Measurements from ENCODE around the gene FAM221A. TPM values are rescaled to one million over a fixed set of nuclear protein-coding genes. Genes with fewer than 3 reads are reported as not detected.

FAM221A gene
- total RNA-seq, 4 donors from 2014 or later = 3.2 to 12.1 (median 7.5) TPM

DNA sequence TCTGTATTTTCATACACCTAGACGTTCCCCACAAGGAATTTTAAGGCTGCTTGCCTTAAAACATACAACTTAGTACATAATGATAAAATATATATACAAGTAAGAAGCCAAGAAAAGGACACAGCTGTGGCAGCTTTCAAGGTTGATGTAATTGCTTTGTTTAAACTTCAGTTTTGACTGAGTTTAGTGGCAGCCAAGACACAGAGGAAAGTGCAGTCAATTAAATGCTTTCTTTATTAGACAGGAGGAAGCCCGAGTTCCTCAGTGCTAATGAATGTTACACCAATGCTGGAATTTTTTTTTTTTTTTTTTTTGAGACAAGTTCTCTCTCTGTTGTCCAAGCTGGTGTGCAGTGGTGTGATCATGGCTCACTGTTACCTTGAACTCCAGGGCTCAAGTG lies 18.8 kb downstream of the FAM221A start:
- H3K4me3 ChIP-seq = no peak overlapping the region
- H3K9me3 ChIP-seq = no peaks in the 10 kb centered on the region
- no peaks in the 10 kb centered on the region for H3K4me1 ChIP-seq
- H3K36me3 ChIP-seq = peaks cover 0 to 77% of the 10 kb centered on the region in 2 donors
- TF ChIP-seq POLR2AphosphoS5 (IDR thresholded peaks at IDR 0.05) = no peak
- TF ChIP-seq EP300 (IDR thresholded peaks at IDR 0.05) = no peak
- TF ChIP-seq, protein P1, sequence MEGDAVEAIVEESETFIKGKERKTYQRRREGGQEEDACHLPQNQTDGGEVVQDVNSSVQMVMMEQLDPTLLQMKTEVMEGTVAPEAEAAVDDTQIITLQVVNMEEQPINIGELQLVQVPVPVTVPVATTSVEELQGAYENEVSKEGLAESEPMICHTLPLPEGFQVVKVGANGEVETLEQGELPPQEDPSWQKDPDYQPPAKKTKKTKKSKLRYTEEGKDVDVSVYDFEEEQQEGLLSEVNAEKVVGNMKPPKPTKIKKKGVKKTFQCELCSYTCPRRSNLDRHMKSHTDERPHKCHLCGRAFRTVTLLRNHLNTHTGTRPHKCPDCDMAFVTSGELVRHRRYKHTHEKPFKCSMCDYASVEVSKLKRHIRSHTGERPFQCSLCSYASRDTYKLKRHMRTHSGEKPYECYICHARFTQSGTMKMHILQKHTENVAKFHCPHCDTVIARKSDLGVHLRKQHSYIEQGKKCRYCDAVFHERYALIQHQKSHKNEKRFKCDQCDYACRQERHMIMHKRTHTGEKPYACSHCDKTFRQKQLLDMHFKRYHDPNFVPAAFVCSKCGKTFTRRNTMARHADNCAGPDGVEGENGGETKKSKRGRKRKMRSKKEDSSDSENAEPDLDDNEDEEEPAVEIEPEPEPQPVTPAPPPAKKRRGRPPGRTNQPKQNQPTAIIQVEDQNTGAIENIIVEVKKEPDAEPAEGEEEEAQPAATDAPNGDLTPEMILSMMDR (IDR thresholded peaks at IDR 0.05) = no peak
- no peak for TF ChIP-seq POLR2A (IDR thresholded peaks at IDR 0.05)
- H3K27ac ChIP-seq = no peak overlapping the region
- H3K27me3 ChIP-seq = no peaks in the 10 kb centered on the region
- no peak for ATAC-seq
- WGBS, 2 donors (ENCODE audit: low coverage in 1 of 2) = 20 to 34% methylated on average over 2 of the region's 2 CpGs

DNA sequence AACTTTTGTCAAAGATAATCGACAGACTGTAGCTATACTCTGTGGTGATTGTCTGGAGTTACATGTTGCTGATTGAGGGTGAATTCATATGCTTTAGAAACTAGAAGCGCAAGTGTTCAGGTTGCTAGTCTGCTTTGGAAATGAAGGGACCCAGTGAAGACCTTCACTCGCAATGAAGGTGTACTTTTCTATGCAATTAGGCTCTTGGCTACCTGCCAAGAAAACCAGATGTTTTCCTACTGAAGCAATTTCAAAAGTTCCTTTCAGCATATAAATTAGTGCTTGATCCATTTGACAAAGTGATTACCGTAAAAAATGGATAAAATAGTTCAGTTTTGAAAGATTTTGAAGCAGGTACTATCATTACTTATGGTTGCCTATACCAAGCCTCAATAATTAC lies 20.0 kb downstream of the FAM221A start:
- peaks cover 0 to 77% of the 10 kb centered on the region in 2 donors for H3K36me3 ChIP-seq

DNA sequence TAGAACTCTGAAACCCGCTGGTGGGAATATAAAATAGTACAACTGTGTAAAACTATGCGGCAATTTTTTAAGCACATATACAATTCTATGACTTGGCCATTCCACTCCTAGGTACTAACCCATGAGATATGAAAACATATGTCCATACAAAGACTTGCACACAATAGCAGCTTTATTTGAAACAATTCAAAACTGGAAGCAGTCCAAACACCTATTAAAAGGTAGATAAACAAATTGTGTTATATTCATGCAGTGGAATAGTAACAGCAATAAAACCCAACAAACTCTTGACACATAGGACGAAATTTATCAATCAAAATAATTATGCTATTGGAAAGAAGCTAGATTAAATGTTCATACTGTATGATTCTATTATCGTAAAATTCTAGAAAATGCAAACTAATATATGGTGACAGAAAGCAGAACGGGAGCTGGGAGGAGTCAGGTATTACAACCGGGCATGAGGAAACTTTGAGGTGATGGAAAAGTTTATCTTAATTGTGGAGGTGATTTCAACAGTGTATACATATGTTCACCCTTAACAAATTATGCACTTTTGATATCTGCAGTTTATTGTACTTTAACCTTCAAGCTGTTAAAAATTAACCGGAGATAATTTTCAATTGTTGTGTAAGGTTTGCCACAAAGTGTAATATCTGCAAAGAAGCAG lies 29.2 kb downstream of the FAM221A start:
- TF ChIP-seq EP300 (IDR thresholded peaks at IDR 0.05) (no peak), POLR2AphosphoS5 (IDR thresholded peaks at IDR 0.05) (no peak), POLR2A (IDR thresholded peaks at IDR 0.05) (no peak)
- TF ChIP-seq, protein P1 (IDR thresholded peaks at IDR 0.05) = no peak
- H3K4me3 ChIP-seq = no peak overlapping the region
- no peak overlapping the region for H3K27ac ChIP-seq
- 79 to 84% methylated on average over 7 of the region's 7 CpGs for WGBS, 2 donors (ENCODE audit: low coverage in 1 of 2)
- H3K9me3 ChIP-seq = peaks cover 0 to 5% (median 0%) of the 10 kb centered on the region in 3 donors
- ATAC-seq = no peak
- peaks cover 0 to 19% of the 10 kb centered on the region in 2 donors for H3K36me3 ChIP-seq
- H3K4me1 ChIP-seq = no peaks in the 10 kb centered on the region
- no peaks in the 10 kb centered on the region for H3K27me3 ChIP-seq

More for the DNA sequence above, 20.0 kb downstream of the FAM221A start:
- Histone ChIP-seq H3K4me1 (no peaks in the 10 kb centered on the region), H3K27me3 (no peaks in the 10 kb centered on the region), H3K9me3 (peaks cover 0 to 1% (median 0%) of the 10 kb centered on the region in 3 donors), H3K4me3 (no peak overlapping the region), H3K27ac (no peak overlapping the region)
- ATAC-seq = no peak
- WGBS, 2 donors (ENCODE audit: low coverage in 1 of 2) = 71 to 72% methylated on average over 2 to 3 of the region's 4 CpGs
- TF ChIP-seq, protein P1 (IDR thresholded peaks at IDR 0.05) = no peak
- TF ChIP-seq POLR2A (IDR thresholded peaks at IDR 0.05) = no peak
- no peak for TF ChIP-seq POLR2AphosphoS5 (IDR thresholded peaks at IDR 0.05)
- no peak for TF ChIP-seq EP300 (IDR thresholded peaks at IDR 0.05)

DNA sequence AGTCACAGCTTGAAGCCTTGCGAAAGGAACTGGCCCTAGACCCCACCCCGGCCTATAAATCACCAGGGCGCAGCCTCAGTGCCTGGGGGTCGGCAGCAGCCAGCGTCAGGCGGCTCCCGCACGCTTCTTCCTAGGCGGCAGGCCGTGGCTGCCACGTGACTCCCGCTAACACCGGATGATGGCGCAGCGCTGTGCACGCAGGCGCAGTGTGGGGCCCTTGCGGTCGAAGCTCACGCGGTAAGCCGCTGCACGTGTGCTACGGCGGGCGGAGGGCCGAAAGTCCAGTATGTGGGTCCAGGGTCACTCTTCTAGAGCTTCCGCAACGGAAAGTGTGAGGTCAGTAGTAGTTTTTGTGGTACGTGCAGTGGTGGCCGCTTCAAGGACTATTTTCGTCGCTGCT lies 30.0 kb downstream of the FAM221A start, which contains the start of gene STK31:
TSS of gene STK31 (plus strand) at position 220 of the 400 bp plus-strand sequence. CDS start at position 287, 67 bp downstream.
- no peak within 1 kb of the TSS for H3K27ac ChIP-seq
- peaks cover 0 to 11% of the 10 kb centered on the region in 2 donors for H3K36me3 ChIP-seq
- H3K27me3 ChIP-seq = no peaks in the 10 kb centered on the region
- H3K4me3 ChIP-seq = no peak within 1 kb of the TSS
- WGBS, 2 donors (ENCODE audit: low coverage in 1 of 2) = 67 to 100% methylated on average over 1 to 3 of the region's 33 CpGs
- no peak for ATAC-seq
- TF ChIP-seq EP300 (IDR thresholded peaks at IDR 0.05) (no peak), POLR2A (IDR thresholded peaks at IDR 0.05) (no peak), POLR2AphosphoS5 (IDR thresholded peaks at IDR 0.05) (no peak)
- TF ChIP-seq, protein P1 (IDR thresholded peaks at IDR 0.05) = no peak
- H3K9me3 ChIP-seq = peaks cover 0 to 4% (median 0%) of the 10 kb centered on the region in 3 donors
- no peaks in the 10 kb centered on the region for H3K4me1 ChIP-seq
